Testis (tissue), 3 donors: ENCODE data around the gene C16orf90. TPM values are rescaled to one million over a fixed set of nuclear protein-coding genes. Genes with fewer than 3 reads are reported as not detected.

ENCODE experiments used
- DNase-seq: peaks from one replicate; pipeline ENCODE4 v3.0.0-alpha.2; 2019
- H3K27ac ChIP-seq, 2 donors: fragments of 200-600 bp; sonication (generic); one replicate each; pipeline ENCODE4 v1.5.1; 2019
- H3K27me3 ChIP-seq: fragments of 200-600 bp; sonication (generic); one replicate; pipeline ENCODE4 v1.5.1; 2019
- H3K36me3 ChIP-seq: fragments of 200-600 bp; sonication (generic); one replicate; pipeline ENCODE4 v1.5.1; 2017; ENCODE audit warnings: low read depth; ENCODE audit errors: missing control alignments
- H3K4me1 ChIP-seq: fragments of 200-600 bp; sonication (generic); one replicate; pipeline ENCODE4 v1.5.1; 2019
- H3K4me3 ChIP-seq, 2 donors: fragments of 200-600 bp; sonication (generic); one replicate each; pipeline ENCODE4 v1.5.1; 2017 to 2019
- H3K9me3 ChIP-seq: fragments of 200-600 bp; sonication (generic); one replicate; pipeline ENCODE4 v1.5.1; 2017
- POLR2A ChIP-seq: fragments of 450-650 bp; IDR thresholded peaks from one replicate; pipeline ENCODE4 v1.6.1; 2017; ENCODE audit warnings: antibody characterized with exemption, mild to moderate bottlenecking, moderate library complexity
- WGBS, 2 donors: methylation state at CpG; one replicate each; pipeline ENCODE4 v1.1.5; 2018; 5-methylcytosine and 5-hydroxymethylcytosine counted together
- intact Hi-C: fragments of 100-400 bp; cut with DNase I; formaldehyde crosslinking; loops from one replicate; pipeline ENCODE4 v1.15.1; 2023; ENCODE audit warnings: low total_unique reads
- polyA plus RNA-seq: library from polyadenylated mRNA; stranded (reverse); fragments of 350-450 nt; fragmentation: Illumina TruSeq; extraction: RNeasy Lipid Tissue Mini Kit (QIAGEN cat#74804); gene quantifications from one replicate; pipeline ENCODE4 v1.2.3, GENCODE V29; 2014; ENCODE audit warnings: low read depth, low replicate concordance; ENCODE audit not compliant: insufficient read depth
- total RNA-seq, 2 donors: library from RNA; depleted of rRNA; stranded (reverse); fragments of >200 nt; gene quantifications; one replicate each; pipeline ENCODE4 v1.2.3, GENCODE V29; 2016
- TF ChIP-seq, protein P1 (sequence below), 3 experiments: fragments of 450-650 bp in 2 of 3; fragments of 200-600 bp in 1 of 3; sonication (generic) in 1 of 3; IDR thresholded peaks; one replicate each; pipeline ENCODE4 v1.5.1; 2016 to 2019; ENCODE audit warnings: antibody characterized with exemption in 3 of 3, mild to moderate bottlenecking in 2 of 3, moderate library complexity in 1 of 3

Gene C16orf90
- total and polyA plus RNA-seq, 3 donors from 2014 or later, result 14.2 to 52.1 (median 33.8) TPM

DNA sequence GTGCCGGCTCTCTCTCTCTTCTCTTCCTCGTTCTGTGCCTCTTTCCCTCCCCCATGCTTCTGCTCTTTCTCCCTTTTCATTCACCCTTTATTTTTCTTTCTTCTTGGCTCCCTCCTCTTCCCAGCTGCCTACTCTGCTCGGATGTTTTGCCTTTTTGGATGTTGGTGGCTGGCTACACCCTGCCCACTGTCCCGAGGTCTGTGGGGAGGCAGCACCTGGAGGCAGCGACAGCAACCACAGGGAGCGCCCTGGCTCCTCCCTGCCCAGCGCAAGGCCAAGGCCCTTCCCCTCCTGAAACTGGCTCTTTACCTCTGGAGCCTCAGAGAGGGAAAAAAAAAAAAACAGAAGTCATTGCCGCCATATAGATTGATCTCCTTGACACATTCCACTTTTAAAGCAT, 25.6 kb upstream of the C16orf90 start:
- no peaks in the 10 kb centered on the region for H3K9me3 ChIP-seq
- intact Hi-C loops, result no loop called here
- WGBS, 2 donors, result 56 to 72% methylated on average over 8 of the region's 8 CpGs
- no peak overlapping the region for H3K27ac ChIP-seq
- H3K4me3 ChIP-seq, result no peak overlapping the region
- TF ChIP-seq, protein P1, sequence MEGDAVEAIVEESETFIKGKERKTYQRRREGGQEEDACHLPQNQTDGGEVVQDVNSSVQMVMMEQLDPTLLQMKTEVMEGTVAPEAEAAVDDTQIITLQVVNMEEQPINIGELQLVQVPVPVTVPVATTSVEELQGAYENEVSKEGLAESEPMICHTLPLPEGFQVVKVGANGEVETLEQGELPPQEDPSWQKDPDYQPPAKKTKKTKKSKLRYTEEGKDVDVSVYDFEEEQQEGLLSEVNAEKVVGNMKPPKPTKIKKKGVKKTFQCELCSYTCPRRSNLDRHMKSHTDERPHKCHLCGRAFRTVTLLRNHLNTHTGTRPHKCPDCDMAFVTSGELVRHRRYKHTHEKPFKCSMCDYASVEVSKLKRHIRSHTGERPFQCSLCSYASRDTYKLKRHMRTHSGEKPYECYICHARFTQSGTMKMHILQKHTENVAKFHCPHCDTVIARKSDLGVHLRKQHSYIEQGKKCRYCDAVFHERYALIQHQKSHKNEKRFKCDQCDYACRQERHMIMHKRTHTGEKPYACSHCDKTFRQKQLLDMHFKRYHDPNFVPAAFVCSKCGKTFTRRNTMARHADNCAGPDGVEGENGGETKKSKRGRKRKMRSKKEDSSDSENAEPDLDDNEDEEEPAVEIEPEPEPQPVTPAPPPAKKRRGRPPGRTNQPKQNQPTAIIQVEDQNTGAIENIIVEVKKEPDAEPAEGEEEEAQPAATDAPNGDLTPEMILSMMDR (IDR thresholded peaks at IDR 0.05), result no peak
- no peak for TF ChIP-seq POLR2A
- H3K27me3 ChIP-seq, result no peaks in the 10 kb centered on the region
- DNase-seq, result no peak
- H3K36me3 ChIP-seq, result no peaks in the 10 kb centered on the region
- no peaks in the 10 kb centered on the region for H3K4me1 ChIP-seq

DNA sequence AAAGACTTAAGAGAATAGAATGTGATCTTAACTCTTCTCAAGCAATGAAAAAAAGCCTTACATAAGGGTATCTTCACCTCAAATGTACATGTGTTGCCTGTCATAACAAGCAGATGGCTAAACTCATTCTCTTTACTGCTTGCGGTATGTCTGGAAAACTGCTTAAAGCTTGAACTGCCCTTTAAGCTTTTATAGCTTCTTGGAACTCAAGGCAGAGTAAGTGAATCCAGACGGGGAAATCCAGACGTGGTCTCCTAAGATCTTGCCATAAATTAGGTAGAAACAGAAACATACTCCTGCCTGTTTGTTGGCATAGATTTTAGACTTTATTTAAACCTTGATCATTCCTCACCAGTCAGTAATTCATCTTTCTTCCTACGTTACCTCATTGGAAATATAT, 25.1 kb upstream of the C16orf90 start:
- intact Hi-C loops, result no loop called here
- Histone ChIP-seq H3K36me3 (no peaks in the 10 kb centered on the region), H3K27me3 (no peaks in the 10 kb centered on the region), H3K9me3 (no peaks in the 10 kb centered on the region), H3K27ac (no peak overlapping the region), H3K4me3 (no peak overlapping the region), H3K4me1 (no peaks in the 10 kb centered on the region)
- no peak for DNase-seq
- TF ChIP-seq, protein P1 (IDR thresholded peaks at IDR 0.05), result no peak
- no peak for TF ChIP-seq POLR2A
- WGBS, 2 donors, result 72 to 79% methylated on average over 4 of the region's 4 CpGs

- 93 to 98% methylated on average over 2 of the region's 2 CpGs for WGBS, 2 donors
- intact Hi-C loops, result no loop called here
- Histone ChIP-seq H3K27ac (no peak overlapping the region), H3K27me3 (no peaks in the 10 kb centered on the region), H3K4me1 (no peaks in the 10 kb centered on the region), H3K36me3 (no peaks in the 10 kb centered on the region), H3K4me3 (no peak overlapping the region), H3K9me3 (no peaks in the 10 kb centered on the region)
- TF ChIP-seq POLR2A, result no peak
- TF ChIP-seq, protein P1 (IDR thresholded peaks at IDR 0.05), result no peak
- DNase-seq, result no peak
Measured at GRCh38 chr16:3519581-3519980, 24.3 kb upstream of the C16orf90 start.

DNA sequence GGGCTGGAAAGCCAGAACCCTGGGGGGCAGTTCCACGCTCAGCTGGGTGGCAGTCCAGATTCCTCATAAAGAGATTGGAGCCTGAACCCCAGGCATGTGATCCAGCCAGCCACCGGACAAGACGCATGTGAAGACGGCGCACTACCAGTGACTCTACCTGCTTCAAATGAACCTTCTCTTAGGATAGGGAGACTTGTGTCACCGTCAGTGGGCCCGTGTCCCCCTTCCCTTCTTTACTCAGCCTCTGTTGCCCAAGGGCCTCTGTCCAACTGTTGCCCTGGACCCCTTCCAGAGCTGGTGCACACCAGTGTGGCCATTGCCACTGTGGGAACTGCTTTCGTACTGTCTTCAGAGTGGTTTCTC, 23.7 kb upstream of the C16orf90 start:
- H3K4me3 ChIP-seq, result no peak overlapping the region
- TF ChIP-seq POLR2A, result no peak
- TF ChIP-seq, protein P1 (IDR thresholded peaks at IDR 0.05), result no peak
- H3K9me3 ChIP-seq, result no peaks in the 10 kb centered on the region
- WGBS, 2 donors, result 90 to 100% methylated on average over 7 to 8 of the region's 8 CpGs
- intact Hi-C loops, result no loop called here
- H3K4me1 ChIP-seq, result no peaks in the 10 kb centered on the region
- no peaks in the 10 kb centered on the region for H3K27me3 ChIP-seq
- no peaks in the 10 kb centered on the region for H3K36me3 ChIP-seq
- no peak for DNase-seq
- H3K27ac ChIP-seq, result no peak overlapping the region

DNA sequence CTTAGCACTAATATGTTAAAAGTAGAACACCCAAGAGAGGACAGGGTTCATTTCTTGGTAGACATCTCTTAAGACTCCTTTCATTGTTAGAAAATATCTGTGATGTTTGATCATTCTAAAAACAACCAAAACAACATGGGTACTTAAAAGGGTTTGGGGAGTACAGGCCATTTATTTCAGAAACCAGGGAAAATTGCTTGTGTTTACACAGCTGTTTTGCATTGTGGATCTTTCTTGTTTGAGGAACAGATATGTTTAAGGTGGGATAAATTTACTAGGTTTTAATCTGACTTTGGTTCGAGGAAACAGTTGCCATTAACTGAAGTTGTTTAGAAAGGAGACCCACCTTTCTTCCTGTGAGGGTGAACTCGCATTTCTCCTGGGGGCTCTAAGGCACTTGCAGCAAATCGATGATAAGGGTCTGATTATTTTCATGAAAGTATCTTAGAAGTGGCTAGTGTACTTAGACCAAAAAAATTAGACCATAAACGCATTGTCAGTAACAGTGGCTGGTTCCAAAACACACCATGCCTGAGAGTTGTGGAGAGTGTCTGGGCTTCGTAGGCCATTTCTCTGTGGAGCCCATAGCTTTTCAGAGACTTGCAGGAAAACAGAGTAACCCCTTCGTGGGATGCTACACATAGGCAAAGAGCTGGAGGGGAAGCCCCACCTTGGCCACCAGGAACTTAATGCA, 23.1 kb upstream of the C16orf90 start:
- intact Hi-C loops, result no loop called here
- DNase-seq, result no peak
- no peak for TF ChIP-seq POLR2A
- TF ChIP-seq, protein P1 (IDR thresholded peaks at IDR 0.05), result no peak
- no peaks in the 10 kb centered on the region for H3K27me3 ChIP-seq
- H3K27ac ChIP-seq, result no peak overlapping the region
- H3K4me1 ChIP-seq, result no peaks in the 10 kb centered on the region
- WGBS, 2 donors, result 75 to 86% methylated on average over 6 of the region's 6 CpGs
- H3K9me3 ChIP-seq, result no peaks in the 10 kb centered on the region
- H3K4me3 ChIP-seq, result no peak overlapping the region
- no peaks in the 10 kb centered on the region for H3K36me3 ChIP-seq
